ENCODE results near the gene ADCYAP1R1.

- no peak for TF ChIP-seq EZH2 (IDR thresholded peaks at IDR 0.05)
- no peak for TF ChIP-seq CTCF (IDR thresholded peaks at IDR 0.05 in 2 of 3, conservative IDR thresholded peaks at IDR 0.05 in 1 of 3; ENCODE audit: borderline replicate concordance in 1 of 3, insufficient read depth in 1 of 3, low read depth in 2 of 3, low read length in 2 of 3)
- no peak for TF ChIP-seq ZNF274 (IDR thresholded peaks at IDR 0.05; ENCODE audit: low read depth, low read length)
- no peak for TF ChIP-seq ZFX (IDR thresholded peaks at IDR 0.05)
- TF ChIP-seq RAD21 (IDR thresholded peaks at IDR 0.05; ENCODE audit: low read depth), result no peak
- no peak for TF ChIP-seq ELF1 (IDR thresholded peaks at IDR 0.05; ENCODE audit: borderline replicate concordance, low read depth)
- TF ChIP-seq CEBPB (IDR thresholded peaks at IDR 0.05; ENCODE audit: low read depth), result no peak
- no peak for TF ChIP-seq POLR2A (IDR thresholded peaks at IDR 0.05; ENCODE audit: borderline replicate concordance, extremely low read depth, insufficient read depth, insufficient read length)
- TF ChIP-seq SP1 (IDR thresholded peaks at IDR 0.05; ENCODE audit: low read depth), result no peak
- TF ChIP-seq SRF (IDR thresholded peaks at IDR 0.05; ENCODE audit: low read depth), result no peak
- no peak for TF ChIP-seq EZH2phosphoT487 (IDR thresholded peaks at IDR 0.05; ENCODE audit: borderline replicate concordance)
- TF ChIP-seq POLR2AphosphoS5 (IDR thresholded peaks at IDR 0.05; ENCODE audit: low read depth, low read length), result no peak
- TF ChIP-seq, protein P1, sequence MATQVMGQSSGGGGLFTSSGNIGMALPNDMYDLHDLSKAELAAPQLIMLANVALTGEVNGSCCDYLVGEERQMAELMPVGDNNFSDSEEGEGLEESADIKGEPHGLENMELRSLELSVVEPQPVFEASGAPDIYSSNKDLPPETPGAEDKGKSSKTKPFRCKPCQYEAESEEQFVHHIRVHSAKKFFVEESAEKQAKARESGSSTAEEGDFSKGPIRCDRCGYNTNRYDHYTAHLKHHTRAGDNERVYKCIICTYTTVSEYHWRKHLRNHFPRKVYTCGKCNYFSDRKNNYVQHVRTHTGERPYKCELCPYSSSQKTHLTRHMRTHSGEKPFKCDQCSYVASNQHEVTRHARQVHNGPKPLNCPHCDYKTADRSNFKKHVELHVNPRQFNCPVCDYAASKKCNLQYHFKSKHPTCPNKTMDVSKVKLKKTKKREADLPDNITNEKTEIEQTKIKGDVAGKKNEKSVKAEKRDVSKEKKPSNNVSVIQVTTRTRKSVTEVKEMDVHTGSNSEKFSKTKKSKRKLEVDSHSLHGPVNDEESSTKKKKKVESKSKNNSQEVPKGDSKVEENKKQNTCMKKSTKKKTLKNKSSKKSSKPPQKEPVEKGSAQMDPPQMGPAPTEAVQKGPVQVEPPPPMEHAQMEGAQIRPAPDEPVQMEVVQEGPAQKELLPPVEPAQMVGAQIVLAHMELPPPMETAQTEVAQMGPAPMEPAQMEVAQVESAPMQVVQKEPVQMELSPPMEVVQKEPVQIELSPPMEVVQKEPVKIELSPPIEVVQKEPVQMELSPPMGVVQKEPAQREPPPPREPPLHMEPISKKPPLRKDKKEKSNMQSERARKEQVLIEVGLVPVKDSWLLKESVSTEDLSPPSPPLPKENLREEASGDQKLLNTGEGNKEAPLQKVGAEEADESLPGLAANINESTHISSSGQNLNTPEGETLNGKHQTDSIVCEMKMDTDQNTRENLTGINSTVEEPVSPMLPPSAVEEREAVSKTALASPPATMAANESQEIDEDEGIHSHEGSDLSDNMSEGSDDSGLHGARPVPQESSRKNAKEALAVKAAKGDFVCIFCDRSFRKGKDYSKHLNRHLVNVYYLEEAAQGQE (IDR thresholded peaks at IDR 0.05; ENCODE audit: low read depth), result no peak
- TF ChIP-seq EGR1 (IDR thresholded peaks at IDR 0.05; ENCODE audit: low read depth), result no peak
These were observed 32.6 kb upstream of the ADCYAP1R1 start for GRCh38 chr7:31019509-31019908.

All from HCT116 (cell line).